ENCODE measurements around the gene PRKD1. TPM values are rescaled to one million over a fixed set of nuclear protein-coding genes. Genes with fewer than 3 reads are reported as not detected.

PRKD1 gene
- total RNA-seq, 1 experiment from 2014 or later, result 2.7 TPM

- H3K18ac ChIP-seq (ENCODE audit: insufficient read length, low read depth, low read length), result no peak overlapping the region
- Mint-ChIP-seq H3K4me1 (peaks cover 21 to 27% of the 10 kb centered on the region in 2 experiments), H3K27me3 (ENCODE audit: low read depth) (peaks cover 58% of the 10 kb centered on the region), H3K36me3 (ENCODE audit: insufficient read depth in 1 of 3, low read depth in 3 of 3) (no peaks in the 10 kb centered on the region), H3K4me3 (peak overlapping the region; percentile 84 to 93), H3K27ac (peak overlapping the region in 1 of 3 experiments; percentile 66; a peak in 1 of 7 replicates), H3K9me3 (no peaks in the 10 kb centered on the region)
- no peak overlapping the region for H4K5ac ChIP-seq (ENCODE audit: insufficient read length, low read depth, low read length)
- H4K20me1 ChIP-seq (ENCODE audit: control insufficient read depth, insufficient read depth, insufficient read length), result no peaks in the 10 kb centered on the region
- H3K79me2 ChIP-seq (ENCODE audit: insufficient read depth, low read length), result no peaks in the 10 kb centered on the region
- no peaks in the 10 kb centered on the region for H3K9me3 ChIP-seq (ENCODE audit: control insufficient read depth, low read depth, low read length)
- no peak overlapping the region for H2BK120ac ChIP-seq (ENCODE audit: low read depth, low read length, poor library complexity, severe bottlenecking)
- H3K79me1 ChIP-seq (ENCODE audit: insufficient read depth, low read depth, low read length, poor library complexity, severe bottlenecking), result no peaks in the 10 kb centered on the region
- TF ChIP-seq CTCF (conservative IDR thresholded peaks at IDR 0.05), result no peak
- no peak overlapping the region for H3K9ac ChIP-seq (ENCODE audit: extremely low read depth, insufficient read length, low read length)
- no peak overlapping the region for H3K14ac ChIP-seq (ENCODE audit: insufficient read depth, low read length)
- no peak overlapping the region for H3K56ac ChIP-seq (ENCODE audit: insufficient read length, low read depth, low read length)
- H3K4me2 ChIP-seq (ENCODE audit: insufficient read depth, insufficient read length, low read length), result peak overlapping the region; percentile 66
- no peak overlapping the region for H3K23ac ChIP-seq (ENCODE audit: insufficient read length, low read depth, low read length)
- H4K91ac ChIP-seq (ENCODE audit: insufficient read length, low read depth, low read length), result no peak overlapping the region
- no peak overlapping the region for H3K27ac ChIP-seq (ENCODE audit: insufficient read length, low read depth, low read length)
- H2BK5ac ChIP-seq (ENCODE audit: insufficient read length, low read length), result no peak overlapping the region
- no peak overlapping the region for H4K8ac ChIP-seq (replicated peaks; ENCODE audit: insufficient read length, low read depth, low read length)
- no peak overlapping the region for H3K4ac ChIP-seq (ENCODE audit: low read depth, low read length)
- no peak overlapping the region for H2AK5ac ChIP-seq (ENCODE audit: insufficient read length, low read length)
- peaks cover 4% of the 10 kb centered on the region; the same call in 1 of the 2 replicates for H3K4me1 ChIP-seq (ENCODE audit: insufficient read depth, low read length)
- H3K27me3 ChIP-seq (ENCODE audit: insufficient read depth, low read length), result peaks cover 2% of the 10 kb centered on the region; the same call in 1 of the 2 replicates
- no peak overlapping the region for H3T11ph ChIP-seq (ENCODE audit: low read length)
- no peak for DNase-seq
- H2BK20ac ChIP-seq (ENCODE audit: low read depth, low read length, poor library complexity, severe bottlenecking), result no peak overlapping the region
- no peak overlapping the region for H2AFZ ChIP-seq (ENCODE audit: low read length)
- H3K23me2 ChIP-seq (ENCODE audit: insufficient read length, low read depth, low read length, poor library complexity, severe bottlenecking), result peaks cover 15% of the 10 kb centered on the region
- no peak overlapping the region for H2BK12ac ChIP-seq (ENCODE audit: insufficient read length, low read depth, low read length)
- no peak overlapping the region for H2BK15ac ChIP-seq (ENCODE audit: low read depth, low read length)
- WGBS (ENCODE audit: extremely low coverage, insufficient read length, low lambda C conversion rate), result no CpG with 5 or more reads among the region's 8 CpGs
Measured at GRCh38 chr14:29926228-29926627, 1.4 kb downstream of the PRKD1 start.
